ENCODE data around the gene PGLYRP1. TPM values are rescaled to one million over a fixed set of nuclear protein-coding genes. Genes with fewer than 3 reads are reported as not detected.
A peak's percentile ranks its signal among the peaks of the same experiment; 100 is the strongest.

Gene PGLYRP1
- total RNA-seq, 1 donor from 2014 or later = 5.3 TPM

DNA sequence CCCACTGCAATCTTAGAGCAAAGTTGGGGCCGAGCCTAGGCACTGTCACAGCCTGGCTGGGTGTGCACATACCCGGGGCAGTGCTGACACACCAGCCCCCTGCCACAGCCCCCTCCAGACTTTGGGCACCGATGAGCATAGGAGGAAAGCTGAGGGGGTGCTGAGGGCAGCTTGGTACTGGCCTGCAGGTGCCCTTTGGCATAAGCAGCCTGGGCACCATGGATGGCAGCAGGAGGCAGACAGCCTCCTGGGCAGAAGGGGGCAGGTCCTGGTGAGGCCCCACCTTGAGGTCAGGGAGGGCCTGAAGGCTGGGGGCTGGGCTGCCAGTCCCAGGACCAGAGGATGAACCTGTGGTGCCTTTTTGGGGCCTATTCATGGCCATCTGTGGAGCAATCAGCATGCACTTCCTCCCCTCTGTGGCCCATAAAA is 9.8 kb upstream of the PGLYRP1 start:
- no peak for DNase-seq

DNA sequence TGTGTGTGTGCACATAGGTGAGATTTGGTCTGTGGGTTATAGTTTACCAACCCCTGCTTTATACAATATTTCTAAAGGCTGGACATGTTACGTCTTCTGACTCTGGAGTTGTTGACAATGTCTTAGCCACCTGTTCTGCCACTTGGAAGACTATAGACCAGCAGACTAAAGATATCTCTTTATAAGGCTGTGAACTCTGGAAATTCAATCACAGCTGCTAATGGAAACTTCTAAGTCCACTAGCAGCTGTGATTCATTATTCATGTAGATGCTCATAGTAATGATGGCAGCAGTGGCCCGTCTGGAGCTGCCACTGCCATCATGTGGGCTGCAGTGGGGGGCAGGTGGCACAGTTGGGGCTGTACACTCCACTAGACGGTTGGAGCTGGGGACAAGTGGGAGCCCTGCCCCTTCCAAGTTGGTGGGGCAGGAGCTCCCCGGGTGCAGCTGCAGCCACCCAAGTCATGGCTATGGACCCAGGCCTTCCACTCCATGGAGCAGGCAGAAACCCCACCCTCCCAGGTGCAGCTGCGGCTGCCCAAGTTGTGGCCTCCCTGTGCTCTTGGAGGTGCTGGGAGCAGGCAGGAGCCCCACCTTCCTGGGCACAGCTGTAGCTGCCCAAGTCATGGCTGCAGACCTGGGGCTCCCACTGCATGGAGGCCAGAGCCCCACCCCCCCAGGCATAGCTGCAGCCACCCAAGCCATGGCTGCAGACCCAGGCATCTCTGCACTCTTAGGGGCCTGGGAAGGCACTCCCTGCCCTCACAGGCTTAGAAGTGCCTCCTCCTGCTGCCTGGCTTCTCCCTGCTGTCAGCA is 9.1 kb upstream of the PGLYRP1 start:
- no peak for DNase-seq

DNA sequence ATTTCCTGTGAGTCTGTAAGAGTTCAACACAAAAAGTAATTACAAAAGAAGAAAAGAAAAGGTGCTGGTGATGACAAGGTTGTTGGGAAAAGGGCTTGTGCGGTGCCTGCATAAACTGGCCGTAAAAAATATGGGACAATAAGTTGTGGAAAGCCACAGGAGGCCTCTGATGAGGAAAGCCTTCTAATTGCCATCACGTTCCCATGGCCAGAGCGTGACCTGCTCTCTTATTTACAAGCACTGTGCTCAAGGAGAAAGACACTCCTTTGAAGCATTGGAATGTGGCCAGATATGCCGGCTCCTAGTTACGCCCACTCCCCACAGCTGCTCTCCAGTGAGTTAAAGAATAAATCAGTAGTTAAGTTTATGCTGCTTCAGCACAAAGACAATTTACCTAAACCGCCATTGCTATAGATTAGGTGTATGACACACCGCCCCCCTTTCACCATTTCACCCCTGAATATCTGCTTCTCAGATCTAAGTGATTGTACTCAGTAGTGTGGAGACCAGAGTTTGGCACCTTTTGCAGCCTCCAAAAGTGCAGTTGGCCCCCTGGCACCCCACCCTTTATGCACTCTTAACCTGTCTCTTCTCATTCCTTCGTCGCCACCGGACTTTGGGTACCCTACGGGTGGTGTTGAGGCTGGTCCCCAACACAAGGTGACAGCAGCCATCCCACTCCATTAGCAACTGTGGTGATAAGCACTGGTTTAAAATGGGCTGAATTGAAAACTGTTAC is 8.1 kb upstream of the PGLYRP1 start:
- no peak for DNase-seq

DNA sequence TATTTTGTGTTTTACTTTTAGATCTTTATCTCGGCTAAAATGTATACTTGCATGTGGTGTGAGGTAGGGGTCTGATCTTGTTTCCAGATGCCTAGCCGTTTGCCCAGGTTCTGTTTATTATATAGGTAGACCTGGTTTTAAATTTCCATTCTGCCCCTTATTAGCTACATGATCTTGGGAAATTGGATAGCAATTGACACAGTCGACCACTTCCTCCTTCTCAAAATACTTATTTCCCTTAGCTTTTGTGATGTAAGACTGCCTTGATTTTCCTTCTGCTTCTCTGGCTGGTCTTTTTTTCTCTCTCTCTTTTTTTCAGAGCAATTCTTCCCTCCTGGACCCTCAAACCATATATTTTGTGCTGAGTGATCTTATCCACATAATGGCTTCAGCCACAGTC is 3.0 kb upstream of the PGLYRP1 start:
- no peak for DNase-seq

DNA sequence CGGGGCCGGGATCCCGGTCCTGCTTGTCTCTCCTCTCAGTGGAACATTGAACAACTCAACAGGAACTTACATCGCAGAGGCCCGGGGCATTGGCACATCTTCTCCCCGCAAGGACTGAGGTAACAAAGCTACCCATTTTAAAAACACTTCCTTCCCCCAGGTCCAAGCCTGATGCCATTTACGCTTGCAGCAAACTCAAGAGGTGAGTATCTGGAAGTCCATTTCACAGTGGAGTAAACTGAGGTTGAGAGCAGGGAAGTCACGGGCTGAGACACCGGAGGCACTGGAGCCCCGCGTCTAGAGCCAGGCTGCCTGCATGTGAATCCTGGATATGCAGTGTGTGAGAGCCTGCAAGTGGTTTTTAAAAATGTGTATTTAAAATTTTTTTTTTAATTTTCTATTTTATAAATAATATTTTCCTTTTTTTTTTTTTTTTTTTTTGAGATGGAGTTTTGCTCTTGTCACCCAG is 492 bp upstream of the PGLYRP1 start:
- no peak for DNase-seq

DNA sequence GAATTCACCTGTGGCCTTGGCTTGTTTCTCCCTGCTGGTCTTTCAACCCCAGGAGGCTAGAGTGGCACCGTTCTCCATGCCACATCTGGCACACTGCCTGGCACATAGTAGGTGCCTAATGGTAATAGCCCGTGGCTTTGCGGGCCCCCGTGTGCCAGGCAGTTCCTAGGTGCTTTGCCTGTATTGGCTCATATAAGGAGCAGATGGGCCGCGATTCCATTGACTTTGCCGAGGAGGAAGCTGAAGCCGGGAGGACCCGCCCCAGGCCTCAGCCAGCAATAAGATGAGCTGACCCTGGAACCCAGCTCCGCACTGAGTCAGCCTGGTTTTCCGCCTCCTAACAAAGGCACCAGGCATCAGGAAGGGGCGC is 807 bp downstream of the PGLYRP1 start:
- DNase-seq = no peak

DNA sequence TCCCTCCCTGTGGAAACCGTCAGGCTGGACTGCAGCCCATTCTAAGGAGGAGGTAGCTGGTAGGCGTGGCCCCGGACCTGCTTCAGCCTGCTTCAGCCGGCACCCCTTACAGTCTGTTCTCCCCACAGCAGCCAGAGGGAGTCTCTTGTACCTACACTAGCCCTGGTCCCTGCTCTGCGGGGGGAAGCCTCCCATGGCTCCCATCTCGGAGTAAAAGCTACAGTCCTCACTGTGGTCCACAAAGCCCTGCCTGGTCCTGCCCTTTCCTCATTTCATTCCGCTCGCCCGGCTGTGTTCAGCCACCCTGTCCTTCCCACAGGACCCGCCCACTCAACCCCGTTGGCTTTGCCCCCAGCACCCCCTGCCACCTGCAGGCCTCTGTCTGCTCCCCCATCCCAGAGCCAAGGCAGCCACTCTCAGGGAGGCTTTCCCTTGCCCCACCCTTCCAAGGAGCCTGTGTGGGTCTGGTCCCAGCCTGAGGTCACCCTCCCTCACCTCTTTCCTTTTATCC is 1.3 kb downstream of the PGLYRP1 start:
- DNase-seq = no peak

DNA sequence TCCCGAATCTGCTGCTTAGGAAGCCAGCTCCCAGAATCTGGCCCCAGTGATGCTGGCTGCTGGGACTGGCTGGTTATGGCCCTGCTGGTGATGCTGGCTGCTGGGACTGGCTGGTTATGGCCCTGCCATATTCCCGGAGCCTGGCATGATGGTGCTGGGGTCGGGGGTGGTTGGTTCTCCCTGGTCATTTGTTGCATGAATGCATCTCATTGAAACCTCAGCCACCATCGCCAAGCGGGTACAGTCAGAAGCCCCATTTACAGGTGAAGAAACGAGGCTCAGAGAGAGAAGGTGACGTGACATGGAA is 2.1 kb downstream of the PGLYRP1 start:
- no peak for DNase-seq

DNA sequence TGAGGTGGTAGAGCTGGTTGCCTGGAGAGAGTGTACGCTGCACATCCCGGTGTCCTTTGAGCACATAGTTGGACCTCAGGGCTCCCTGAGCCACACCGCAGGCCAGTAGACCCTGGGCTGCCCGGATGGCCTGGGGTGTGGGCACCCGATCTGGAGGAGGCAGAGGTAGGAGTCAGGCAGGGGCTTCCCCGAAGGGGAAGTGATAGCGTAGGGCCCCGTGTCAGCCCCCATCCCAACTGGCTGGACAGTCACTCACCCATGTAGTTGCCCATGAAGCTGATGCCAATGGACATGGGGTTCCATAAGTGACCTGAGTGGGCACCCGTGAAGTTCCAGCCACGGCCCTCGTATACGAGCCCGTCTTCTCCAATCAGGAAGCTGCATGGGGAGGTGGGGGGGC is 3.6 kb downstream of the PGLYRP1 start:
- DNase-seq = no peak

DNA sequence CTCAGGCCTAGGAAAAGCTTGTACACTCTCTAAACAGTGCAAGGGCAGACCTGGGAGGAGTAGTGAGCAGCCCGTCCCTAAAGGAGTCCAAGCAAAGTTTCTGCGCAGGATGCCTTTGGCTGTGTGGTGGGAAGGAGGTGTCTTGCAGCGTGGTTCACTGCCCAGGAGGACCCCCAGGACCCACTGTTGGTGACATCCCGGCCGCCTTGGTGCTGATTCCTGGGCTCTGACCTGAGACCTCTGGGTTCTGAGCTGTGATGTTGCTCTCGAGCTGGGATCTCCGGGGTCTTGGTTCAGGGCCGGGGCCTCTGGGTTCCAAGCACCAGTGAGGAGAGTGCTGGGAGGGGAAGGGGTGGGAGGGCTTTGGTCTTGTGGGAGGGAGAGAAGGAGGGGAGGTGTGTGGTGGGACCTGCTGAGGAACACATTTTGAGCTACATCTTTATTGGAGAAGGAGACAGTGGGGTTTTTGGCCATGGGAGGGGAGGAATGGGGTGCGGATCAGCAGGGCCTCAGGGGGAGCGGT is 4.1 kb downstream of the PGLYRP1 start:
- no peak for DNase-seq

DNA sequence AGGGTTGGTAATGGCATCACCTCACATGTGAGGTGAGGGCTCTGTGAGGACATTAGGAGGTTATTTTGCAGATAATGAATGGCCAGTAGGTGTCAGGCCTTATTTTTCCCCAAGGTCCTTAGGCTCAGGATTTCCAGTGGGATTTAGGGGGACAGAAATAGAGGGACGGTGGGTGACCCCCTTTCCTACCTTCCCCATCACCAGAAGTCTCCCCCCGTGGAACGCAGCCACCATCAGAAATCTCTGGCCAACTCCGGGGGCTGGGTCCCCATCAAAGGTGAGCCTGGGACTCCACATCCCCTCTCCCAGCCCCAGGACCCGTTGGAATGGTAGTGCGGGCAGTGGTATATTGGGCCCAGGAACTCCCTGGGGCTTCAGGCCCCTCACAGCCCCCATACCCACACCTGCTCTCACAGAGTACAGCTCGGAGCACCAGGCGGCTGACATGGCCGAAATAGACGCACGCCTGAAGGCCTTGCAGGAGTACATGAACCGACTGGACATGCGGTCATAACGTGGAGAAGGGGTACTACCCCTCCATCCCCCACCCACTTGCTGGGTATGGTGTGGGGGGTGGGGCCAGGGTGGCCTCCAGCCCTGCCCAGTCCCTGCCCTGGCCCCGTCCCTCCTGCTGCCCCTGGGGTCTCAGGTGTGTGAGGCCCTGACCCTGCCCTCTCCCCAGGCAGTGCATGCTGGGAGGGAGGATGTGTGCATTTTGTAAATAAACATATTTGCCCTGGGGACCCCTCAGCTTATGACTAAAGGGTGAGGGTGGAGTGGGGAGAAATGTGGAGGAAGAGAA is 4.8 kb downstream of the PGLYRP1 start:
- DNase-seq = no peak

DNA sequence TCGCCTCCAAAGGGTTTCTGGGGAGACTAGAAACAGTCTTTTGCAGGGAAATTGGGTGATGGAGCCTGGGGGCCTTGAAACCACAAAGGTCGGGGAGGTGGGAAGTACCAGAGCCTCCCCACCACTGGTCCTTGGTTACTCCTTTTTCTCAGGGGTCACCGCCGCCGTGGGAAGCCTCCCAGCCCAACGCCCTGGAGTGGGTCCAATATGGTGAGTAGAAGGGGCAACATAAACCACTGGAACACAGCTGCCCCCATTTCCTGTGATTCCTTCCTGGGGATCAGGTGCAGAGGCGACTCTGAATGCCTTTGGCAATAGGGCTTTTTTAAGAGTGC is 5.8 kb downstream of the PGLYRP1 start:
- no peak for DNase-seq

DNA sequence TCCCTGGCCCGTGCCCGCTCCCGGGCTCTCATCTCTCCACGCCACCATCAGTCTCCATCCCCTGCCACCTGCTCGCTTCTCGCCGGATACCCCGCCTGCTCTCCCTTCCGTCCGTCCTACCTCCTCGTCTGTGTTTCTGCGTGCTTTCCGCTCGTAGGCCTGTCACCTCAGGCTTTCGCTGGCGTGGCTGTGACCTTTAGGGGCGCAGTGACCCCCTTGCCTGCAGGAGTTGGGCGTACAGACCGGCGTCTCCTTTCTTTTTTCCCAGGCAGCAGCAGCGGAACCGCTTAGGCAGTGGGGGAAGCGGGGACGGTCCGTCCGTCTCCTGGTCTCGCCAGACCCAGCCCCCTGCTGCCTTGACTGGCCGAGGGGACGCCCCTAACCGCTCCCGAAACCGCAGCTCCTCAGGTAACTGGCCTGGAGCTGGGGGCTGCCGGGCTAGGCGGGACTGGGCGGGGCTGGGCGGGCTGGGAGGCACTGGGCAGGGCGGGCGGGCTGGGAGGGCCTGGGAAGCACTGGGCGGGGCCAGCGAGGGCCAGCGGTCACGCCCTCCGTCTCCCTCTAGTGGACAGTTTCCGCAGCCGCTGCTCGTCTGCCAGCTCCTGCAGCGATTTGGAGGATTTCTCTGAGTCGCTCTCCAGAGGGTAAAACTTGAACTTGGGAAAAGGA is 6.3 kb downstream of the PGLYRP1 start:
- peak; percentile 34 for DNase-seq

DNA sequence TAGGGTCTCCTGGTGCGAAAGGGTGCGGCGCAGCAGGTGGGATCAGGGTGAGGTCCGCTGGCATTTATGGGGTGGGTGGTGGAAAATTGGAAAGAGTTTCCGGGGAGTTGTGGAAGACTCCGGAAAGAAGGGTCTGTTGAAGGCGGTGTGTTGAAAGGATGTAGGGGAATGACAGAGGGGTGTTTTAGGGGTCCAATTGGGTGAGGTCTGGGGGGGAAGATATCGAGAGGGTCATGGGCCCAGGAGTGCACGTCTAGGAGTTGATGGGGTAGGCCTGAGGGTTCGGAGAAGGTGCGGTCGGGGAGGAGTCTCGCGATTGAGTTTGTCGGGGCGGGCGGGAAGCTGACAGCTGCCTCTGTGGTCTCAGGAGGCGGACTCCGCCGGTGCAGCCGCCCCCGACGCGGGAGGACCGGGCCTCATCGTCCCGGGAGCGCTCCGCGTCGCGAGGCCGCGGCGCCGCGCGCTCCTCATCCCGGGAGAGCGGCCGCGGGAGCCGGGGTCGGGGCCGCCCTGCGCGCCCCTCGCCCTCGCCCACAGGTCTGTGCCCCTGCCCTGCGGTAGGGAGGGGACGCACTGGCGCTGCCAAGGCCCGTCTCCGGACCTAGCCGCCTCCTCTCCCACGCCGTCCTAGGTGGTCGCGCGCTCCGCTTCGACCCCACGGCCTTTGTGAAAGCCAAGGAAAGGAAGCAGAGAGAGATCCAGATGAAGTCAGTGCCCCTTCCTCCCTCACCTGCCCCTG is 7.0 kb downstream of the PGLYRP1 start:
- DNase-seq = no peak

DNA sequence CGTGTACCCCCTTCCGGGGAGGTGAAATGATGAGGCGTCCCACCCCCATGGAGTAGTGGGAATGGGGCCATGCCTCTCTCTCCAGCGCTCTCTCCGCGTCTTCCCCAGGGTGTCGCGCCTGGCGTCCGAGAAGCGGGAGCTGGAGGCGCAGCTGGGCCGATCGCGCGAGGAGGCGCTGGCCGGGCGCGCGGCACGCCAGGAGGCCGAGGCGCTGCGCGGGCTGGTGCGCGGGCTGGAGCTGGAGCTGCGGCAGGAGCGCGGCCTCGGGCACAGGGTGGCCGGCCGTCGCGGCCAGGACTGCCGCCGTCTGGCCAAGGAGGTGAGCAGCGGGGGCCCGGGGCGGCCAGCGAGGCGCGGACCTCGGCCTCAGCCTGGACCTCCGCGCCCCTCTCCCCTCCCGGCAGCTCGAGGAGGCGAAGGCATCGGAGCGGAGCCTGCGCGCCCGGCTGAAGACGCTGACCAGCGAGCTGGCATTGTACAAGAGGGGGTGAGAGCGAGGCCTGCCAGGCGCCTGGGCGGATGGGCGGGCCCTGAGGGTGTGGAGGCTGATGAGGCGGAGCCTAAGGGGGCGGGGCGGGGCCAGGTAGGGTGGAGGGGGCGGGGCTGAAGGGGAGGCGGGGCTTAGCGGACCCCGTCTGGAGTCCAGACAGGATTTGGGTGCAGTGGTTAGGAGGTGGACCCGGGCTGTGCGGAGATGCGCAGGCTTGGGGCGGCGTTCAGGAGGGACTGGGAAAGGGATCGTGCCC is 7.7 kb downstream of the PGLYRP1 start:
- DNase-seq = no peak

DNA sequence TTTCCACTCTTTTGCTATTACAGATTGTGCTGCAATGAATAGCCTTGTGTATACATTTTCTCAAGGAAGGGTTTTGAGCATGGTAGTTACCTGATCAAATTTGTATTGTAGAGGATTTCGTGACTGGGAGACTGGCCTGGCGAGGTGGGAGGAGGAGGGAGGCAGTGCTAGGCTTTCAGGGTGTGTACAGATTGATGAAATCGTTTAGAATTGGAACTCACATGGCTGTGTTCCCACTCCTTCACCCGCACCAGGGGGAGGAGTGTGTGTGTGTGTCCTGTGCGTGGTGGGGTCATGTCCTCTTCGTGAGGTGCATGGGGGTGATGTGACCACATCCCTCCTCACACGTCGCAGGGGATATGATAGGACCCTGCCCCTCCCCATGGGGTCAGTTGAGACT is 8.3 kb downstream of the PGLYRP1 start:
- DNase-seq = no peak

DNA sequence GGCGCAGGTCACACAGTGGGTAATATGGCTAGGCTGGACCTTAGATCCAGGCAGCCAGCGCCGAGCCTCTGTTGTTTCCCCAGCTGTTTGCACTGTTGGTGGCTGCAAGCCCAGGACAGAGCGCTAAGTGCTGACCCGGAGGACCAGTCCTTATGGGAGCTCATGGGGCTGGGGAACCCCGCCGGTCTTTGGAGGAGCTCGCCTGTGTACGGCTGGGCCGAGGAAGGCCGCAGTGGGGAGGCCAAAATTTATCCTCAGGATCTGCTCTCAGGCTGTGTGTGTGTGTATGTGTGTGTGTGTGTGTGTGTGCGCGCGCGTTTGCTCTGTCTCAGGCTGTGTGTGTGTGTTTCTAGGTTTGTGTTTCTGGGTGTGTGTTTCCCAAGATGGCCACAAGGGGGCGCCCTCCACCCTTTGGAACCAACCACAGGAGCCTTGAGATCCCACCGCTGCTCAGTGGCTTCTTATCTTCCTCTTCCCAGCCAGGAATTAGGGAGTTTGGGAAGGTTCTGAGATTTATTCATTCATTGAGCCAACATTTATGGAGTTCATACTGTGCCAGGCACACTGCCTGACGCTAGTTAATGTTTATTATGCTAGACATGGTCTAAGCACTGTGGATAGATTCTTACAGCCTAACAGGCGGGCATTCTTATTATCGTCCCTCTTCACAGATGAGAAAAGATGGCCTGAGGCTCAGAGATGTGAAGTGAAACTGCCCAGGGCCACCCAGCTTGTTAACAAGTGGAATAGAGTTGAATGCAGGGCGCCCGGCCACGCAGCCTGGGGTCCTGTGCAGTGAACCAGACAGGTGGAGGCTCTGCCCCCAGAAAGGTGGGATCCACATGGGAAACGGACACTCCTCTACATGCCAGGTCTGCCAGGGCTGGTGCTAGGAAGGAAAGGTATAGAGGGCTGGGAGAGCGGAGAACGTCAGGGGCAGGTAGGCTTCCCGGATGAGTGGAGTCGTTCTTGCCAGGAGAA is 13.0 kb downstream of the PGLYRP1 start:
- peak; percentile 9 for DNase-seq

DNA sequence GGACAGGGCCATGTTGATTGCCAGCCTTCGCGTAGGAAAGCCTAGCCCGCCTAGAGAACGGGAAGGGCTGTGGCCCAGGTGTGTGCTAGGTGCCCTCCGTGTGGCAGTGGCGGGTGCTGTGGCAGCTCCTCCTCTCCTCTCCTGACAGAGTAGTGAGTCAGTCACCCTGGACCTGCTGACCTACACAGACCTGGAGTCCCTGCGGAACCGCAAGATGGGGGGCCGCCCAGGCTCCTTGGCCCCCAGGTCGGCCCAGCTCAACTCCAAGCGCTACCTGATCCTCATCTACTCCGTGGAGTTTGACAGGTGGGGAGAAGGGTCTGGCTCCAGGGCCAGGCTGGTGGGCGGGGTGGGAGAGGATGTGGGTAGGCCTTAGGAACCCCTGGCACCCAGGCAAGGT is 16.4 kb downstream of the PGLYRP1 start:
- DNase-seq = no peak

DNA sequence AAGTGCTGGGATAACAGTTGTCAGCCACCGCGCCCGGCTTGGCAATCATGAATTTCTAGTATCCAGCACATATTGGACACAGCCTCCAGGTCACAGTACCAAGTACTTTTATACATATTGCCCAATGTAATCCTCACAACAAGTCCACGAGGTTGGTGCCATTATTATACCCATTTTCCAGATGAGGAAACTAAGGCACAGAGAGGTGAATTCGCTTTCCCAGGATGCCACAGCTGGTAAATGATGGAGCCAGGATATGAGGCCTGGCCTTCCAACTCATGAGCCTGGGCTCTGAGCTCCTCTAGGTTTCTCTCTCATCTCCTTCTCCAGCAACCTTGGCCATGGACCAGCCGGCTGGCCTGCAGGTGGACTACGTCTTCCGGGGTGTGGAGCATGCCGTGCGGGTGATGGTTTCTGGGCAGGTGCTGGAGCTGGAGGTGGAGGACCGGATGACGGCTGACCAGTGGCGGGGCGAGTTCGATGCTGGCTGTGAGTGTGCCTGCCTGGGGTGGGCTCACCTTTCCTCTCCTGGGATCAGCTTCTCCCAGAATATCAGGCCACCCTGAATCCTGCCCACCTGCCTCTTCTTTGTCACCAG is 20.1 kb downstream of the PGLYRP1 start:
- no peak for DNase-seq
